Spleen (tissue), 11 donors: ENCODE data around the gene MGME1. TPM values are rescaled to one million over a fixed set of nuclear protein-coding genes. Genes with fewer than 3 reads are reported as not detected.

ENCODE experiments used
- DNase-seq: peaks from one replicate; pipeline ENCODE4 v3.0.0-alpha.2; 2020
- H3K27ac ChIP-seq, 8 donors: fragments of 200-600 bp; sonication (generic) in 7 of 8; 1 replicate in 4 of 8; 2 replicates in 4 of 8; pipeline versions ENCODE4 v1.5.0 to v1.8.0; 2016 to 2021; ENCODE audit warnings: inconsistent platforms in 4 of 8, mild to moderate bottlenecking in 4 of 8, moderate library complexity in 1 of 8
- H3K27me3 ChIP-seq, 7 donors: fragments of 200-600 bp; sonication (generic) in 6 of 7; replicated peaks in 1 of 7; 1 replicate in 4 of 7; 2 replicates in 3 of 7; pipeline versions ENCODE4 v1.5.0 to v1.8.0; 2016 to 2021; ENCODE audit warnings: inconsistent platforms in 3 of 7, mild to moderate bottlenecking in 1 of 7
- H3K36me3 ChIP-seq, 6 donors: fragments of 200-600 bp; sonication (generic) in 5 of 6; 1 replicate in 4 of 6; 2 replicates in 2 of 6; pipeline versions ENCODE4 v1.5.0 to v1.8.0; 2016 to 2021; ENCODE audit warnings: inconsistent platforms in 2 of 6
- H3K4me1 ChIP-seq, 6 donors: fragments of 200-600 bp; sonication (generic) in 5 of 6; 1 replicate in 3 of 6; 2 replicates in 3 of 6; pipeline versions ENCODE4 v1.5.0 to v1.8.0; 2016 to 2021; ENCODE audit warnings: inconsistent platforms in 3 of 6
- H3K4me3 ChIP-seq, 8 donors: fragments of 200-600 bp; sonication (generic) in 7 of 8; 1 replicate in 4 of 8; 2 replicates in 4 of 8; pipeline versions ENCODE4 v1.5.0 to v1.8.0; 2016 to 2021; ENCODE audit warnings: inconsistent platforms in 4 of 8, mild to moderate bottlenecking in 4 of 8, moderate library complexity in 2 of 8
- H3K9me3 ChIP-seq, 8 donors: fragments of 200-600 bp; sonication (generic) in 7 of 8; 1 replicate in 4 of 8; 2 replicates in 4 of 8; pipeline versions ENCODE4 v1.5.0 to v1.8.0; 2016 to 2021; ENCODE audit warnings: inconsistent platforms in 4 of 8
- CTCF ChIP-seq, 11 experiments: fragments of 200-600 bp in 7 of 11; fragments of 450-650 bp in 4 of 11; sonication (generic) in 4 of 11; IDR thresholded peaks in 8 of 11; conservative IDR thresholded peaks in 3 of 11; 1 replicate in 7 of 11; 2 replicates in 4 of 11; pipeline versions ENCODE4 v1.4.0 to v1.8.0; 2016 to 2021; ENCODE audit warnings: antibody characterized with exemption in 11 of 11, inconsistent platforms in 4 of 11, mild to moderate bottlenecking in 1 of 11
- POLR2A ChIP-seq, 3 donors: fragments of 450-650 bp; IDR thresholded peaks; one replicate each; pipeline ENCODE4 v1.5.1; 2017; ENCODE audit warnings: antibody characterized with exemption in 3 of 3, mild to moderate bottlenecking in 1 of 3
- POLR2AphosphoS5 ChIP-seq, 3 donors: sonication (generic); formaldehyde crosslinking; IDR thresholded peaks; one replicate each; pipeline ENCODE4 v1.5.1; 2017; ENCODE audit warnings: antibody characterized with exemption in 3 of 3
- WGBS, 5 donors: extraction: QIAGEN DNeasy Blood & Tissue Kit in 3 of 5; methylation state at CpG; one replicate each; pipeline versions ENCODE4 v1.1.5 to v1.1.7; 2013 to 2018; 5-methylcytosine and 5-hydroxymethylcytosine counted together
- intact Hi-C: fragments of 100-400 bp; cut with DNase I; formaldehyde crosslinking; loops from one replicate; pipeline ENCODE4 v1.15.0; 2023; ENCODE audit warnings: low total_unique reads
- polyA plus RNA-seq, 3 donors: library from polyadenylated mRNA; stranded (reverse); fragments of 200-250 nt; gene quantifications; one replicate each; pipeline ENCODE4 v1.2.1, GENCODE V29; 2013
- total RNA-seq, 7 donors: library from RNA; depleted of rRNA in 3 of 7; stranded (reverse); fragments of >200 nt in 3 of 7; fragmentation: NEBNext Ultra II Directional in 4 of 7; extraction: Animal tissue kit (Norgen Biotek cat#: 25700) in 4 of 7; gene quantifications; one replicate each; pipeline versions ENCODE4 v1.1.0 to v1.2.1, GENCODE V29; 2016 to 2021
- donor health status: healthy with polysubstance abuse.
- donor health status: DM: no; HTN: no; CAD: no; lungs with moderate emphysema.
- donor health status: DM: no; HTN: no; CAD: no.
- donor health status: Bipolar disorder and iron deficiency.
- donor health status: healthy.
- donor health status: DM: no; HTN: no; CAD: no.
- donor health status: DM: yes; HTN: yes; CAD: no.

MGME1 gene
- total and polyA plus RNA-seq, 10 donors, result 20.9 to 33.4 (median 27.6) TPM

- 79 to 89% (median 84%) methylated on average over 11 of the region's 11 CpGs for WGBS, 5 donors
- Histone ChIP-seq H3K4me3 (no peak overlapping the region), H3K27ac (no peak overlapping the region), H3K4me1 (no peaks in the 10 kb centered on the region), H3K9me3 (no peaks in the 10 kb centered on the region), H3K36me3 (no peaks in the 10 kb centered on the region), H3K27me3 (peaks cover 0 to 17% (median 0%) of the 10 kb centered on the region in 7 donors)
- TF ChIP-seq POLR2AphosphoS5 (IDR thresholded peaks at IDR 0.05), result no peak
- TF ChIP-seq POLR2A (IDR thresholded peaks at IDR 0.05), result no peak
- TF ChIP-seq CTCF (IDR thresholded peaks at IDR 0.05 in 8 of 11, conservative IDR thresholded peaks at IDR 0.05 in 3 of 11), result no peak
- intact Hi-C loops, result no loop called here
- DNase-seq, result no peak
These were observed 43.5 kb upstream of the MGME1 start for GRCh38 chr20:17925141-17925939.

- H3K36me3 ChIP-seq, result no peaks in the 10 kb centered on the region
These were observed 42.9 kb upstream of the MGME1 start for GRCh38 chr20:17925940-17926300.

GRCh38 chr20:17928211-17928611, 40.6 kb upstream of the MGME1 start:
- no peak for TF ChIP-seq POLR2A (IDR thresholded peaks at IDR 0.05)
- no peak for TF ChIP-seq POLR2AphosphoS5 (IDR thresholded peaks at IDR 0.05)
- TF ChIP-seq CTCF (IDR thresholded peaks at IDR 0.05 in 8 of 11, conservative IDR thresholded peaks at IDR 0.05 in 3 of 11), result no peak
- Histone ChIP-seq H3K36me3 (no peaks in the 10 kb centered on the region), H3K4me1 (no peaks in the 10 kb centered on the region), H3K4me3 (no peak overlapping the region), H3K9me3 (peaks cover 0 to 4% (median 0%) of the 10 kb centered on the region in 8 donors), H3K27me3 (peaks cover 0 to 17% (median 0%) of the 10 kb centered on the region in 7 donors), H3K27ac (no peak overlapping the region)
- intact Hi-C loops, result no loop called here
- 85 to 89% (median 88%) methylated on average over 7 of the region's 7 CpGs for WGBS, 5 donors
- no peak for DNase-seq

More at GRCh38 chr20:17925940-17926300, 42.9 kb upstream of the MGME1 start:
- DNase-seq, result no peak
- Histone ChIP-seq H3K9me3 (no peaks in the 10 kb centered on the region), H3K27me3 (peaks cover 0 to 17% (median 0%) of the 10 kb centered on the region in 7 donors), H3K4me3 (no peak overlapping the region), H3K4me1 (no peaks in the 10 kb centered on the region), H3K27ac (no peak overlapping the region)
- WGBS, 5 donors, result 73 to 100% (median 91%) methylated on average over 1 of the region's 1 CpG
- TF ChIP-seq POLR2AphosphoS5 (IDR thresholded peaks at IDR 0.05) (no peak), POLR2A (IDR thresholded peaks at IDR 0.05) (no peak), CTCF (IDR thresholded peaks at IDR 0.05 in 8 of 11, conservative IDR thresholded peaks at IDR 0.05 in 3 of 11) (no peak)
- intact Hi-C loops, result no loop called here

- intact Hi-C loops, result no loop called here
- 59 to 80% (median 75%) methylated on average over 17 to 22 of the region's 22 CpGs for WGBS, 5 donors
- Histone ChIP-seq H3K4me3 (no peak overlapping the region), H3K4me1 (no peaks in the 10 kb centered on the region), H3K36me3 (no peaks in the 10 kb centered on the region), H3K27ac (no peak overlapping the region), H3K9me3 (peaks cover 0 to 4% (median 0%) of the 10 kb centered on the region in 8 donors), H3K27me3 (peaks cover 0 to 17% (median 0%) of the 10 kb centered on the region in 7 donors)
- DNase-seq, result no peak
- TF ChIP-seq POLR2A (IDR thresholded peaks at IDR 0.05), result no peak
- TF ChIP-seq CTCF (IDR thresholded peaks at IDR 0.05 in 8 of 11, conservative IDR thresholded peaks at IDR 0.05 in 3 of 11), result no peak
- no peak for TF ChIP-seq POLR2AphosphoS5 (IDR thresholded peaks at IDR 0.05)
These were observed 40.0 kb upstream of the MGME1 start for GRCh38 chr20:17928633-17929311.
